Fibroblast of lung (primary cell): ENCODE results near the gene CD48. TPM values are rescaled to one million over a fixed set of nuclear protein-coding genes. Genes with fewer than 3 reads are reported as not detected.

Experiments
- DNase-seq, 2 donors: peaks; one replicate each; pipeline versions ENCODE4 v3.0.0 to v3.0.0-alpha.2; 2010; ENCODE audit warnings: low read depth in 2 of 2
- H2AFZ ChIP-seq: 2 replicates; pipeline ENCODE4 v1.5.1; 2012; ENCODE audit warnings: low read length, control low read depth, inconsistent platforms
- H3K27ac ChIP-seq: 2 replicates; pipeline ENCODE4 v1.5.1; 2011; ENCODE audit warnings: low read length, control low read depth; ENCODE audit not compliant: insufficient read depth
- H3K27me3 ChIP-seq: 2 replicates; pipeline ENCODE4 v1.5.1; 2011; ENCODE audit warnings: mild to moderate bottlenecking, low read length; ENCODE audit not compliant: control insufficient read depth, insufficient read depth
- H3K36me3 ChIP-seq: 2 replicates; pipeline ENCODE4 v1.5.1; 2011; ENCODE audit warnings: low read length; ENCODE audit not compliant: control insufficient read depth, insufficient read depth
- H3K4me1 ChIP-seq: 2 replicates; pipeline ENCODE4 v1.5.1; 2011; ENCODE audit warnings: low read length; ENCODE audit not compliant: control insufficient read depth, insufficient read depth; ENCODE audit errors: extremely low read depth
- H3K4me2 ChIP-seq: 2 replicates; pipeline ENCODE4 v1.5.1; 2011; ENCODE audit warnings: low read length, control low read depth; ENCODE audit not compliant: insufficient read depth; ENCODE audit errors: extremely low read depth
- H3K4me3 ChIP-seq, 4 experiments: fragments of 200-600 bp in 1 of 4; sonication (generic) in 1 of 4; replicated peaks in 1 of 4; 2 replicates each; pipeline ENCODE4 v1.5.1; 2011 to 2016; ENCODE audit warnings: low read length in 4 of 4, low read depth in 3 of 4, mild to moderate bottlenecking in 3 of 4, control low read depth in 2 of 4, inconsistent platforms in 1 of 4, mixed read lengths in 1 of 4; ENCODE audit not compliant: insufficient read depth in 1 of 4; ENCODE audit errors: control extremely low read depth in 1 of 4
- H3K79me2 ChIP-seq: 2 replicates; pipeline ENCODE4 v1.5.1; 2012; ENCODE audit warnings: mild to moderate bottlenecking, low read length, inconsistent platforms; ENCODE audit not compliant: control insufficient read depth, insufficient read depth
- H3K9ac ChIP-seq: 2 replicates; pipeline ENCODE4 v1.5.1; 2011; ENCODE audit warnings: mild to moderate bottlenecking, low read length, control low read depth; ENCODE audit not compliant: insufficient read depth
- H3K9me3 ChIP-seq: 2 replicates; pipeline ENCODE4 v1.5.1; 2012; ENCODE audit warnings: low read depth, low read length; ENCODE audit not compliant: control insufficient read depth, insufficient read depth
- H4K20me1 ChIP-seq: 2 replicates; pipeline ENCODE4 v1.5.1; 2011; ENCODE audit warnings: low read length; ENCODE audit not compliant: control insufficient read depth, insufficient read depth; ENCODE audit errors: extremely low read depth
- EZH2 ChIP-seq: IDR thresholded peaks from 2 replicates; pipeline ENCODE4 v1.5.1; 2012; ENCODE audit warnings: low read length, control low read depth, mild to moderate bottlenecking; ENCODE audit errors: missing control alignments
- polyA plus RNA-seq, 2 donors: library from polyadenylated mRNA; depleted of rRNA in 1 of 2; stranded (reverse) in 1 of 2; unstranded in 1 of 2; fragments of >200 nt; gene quantifications; 2 replicates each; pipeline ENCODE4 v1.2.1, GENCODE V29; 2011 to 2012; ENCODE audit warnings: missing spikeins in 1 of 2
- total RNA-seq: library from RNA; depleted of rRNA; stranded (reverse); fragments of >200 nt; gene quantifications from 2 replicates; pipeline ENCODE4 v1.2.1, GENCODE V29; 2014
- TF ChIP-seq, protein P1 (sequence below), 2 donors: IDR thresholded peaks in 1 of 2; conservative IDR thresholded peaks in 1 of 2; 1 replicate in 1 of 2; 2 replicates in 1 of 2; pipeline ENCODE4 v1.5.1; 2011 to 2012; ENCODE audit warnings: low read length in 2 of 2, control low read depth in 1 of 2, inconsistent platforms in 1 of 2, low read depth in 1 of 2, mild to moderate bottlenecking in 1 of 2

Gene CD48
- total and polyA plus RNA-seq, 2 donors (not counting 1 experiment from before 2014, with no cell fraction given): not detected

DNA sequence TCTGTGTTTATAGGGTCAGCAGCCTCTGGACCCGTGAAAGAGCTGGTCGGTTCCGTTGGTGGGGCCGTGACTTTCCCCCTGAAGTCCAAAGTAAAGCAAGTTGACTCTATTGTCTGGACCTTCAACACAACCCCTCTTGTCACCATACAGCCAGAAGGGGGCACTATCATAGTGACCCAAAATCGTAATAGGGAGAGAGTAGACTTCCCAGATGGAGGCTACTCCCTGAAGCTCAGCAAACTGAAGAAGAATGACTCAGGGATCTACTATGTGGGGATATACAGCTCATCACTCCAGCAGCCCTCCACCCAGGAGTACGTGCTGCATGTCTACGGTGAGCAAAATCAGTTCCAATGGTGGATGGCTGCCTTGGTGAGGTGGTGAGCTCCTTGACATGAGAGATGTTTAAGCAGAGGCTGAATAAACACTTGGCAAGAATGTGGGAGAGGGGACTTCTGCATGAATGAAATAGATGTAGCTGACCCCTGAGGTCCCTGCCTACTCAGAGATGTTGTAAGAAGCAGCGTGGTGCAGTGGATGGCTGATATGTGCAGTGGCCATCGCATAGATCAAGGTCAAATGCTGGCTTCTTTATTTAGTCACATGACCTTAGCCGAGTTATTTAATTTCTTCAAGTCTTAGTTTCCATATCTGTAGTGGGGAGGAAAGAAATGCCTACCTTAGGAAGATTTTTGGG is 36.7 kb upstream of the CD48 start:
- no peak overlapping the region for H3K9ac ChIP-seq
- H3K27me3 ChIP-seq: no peaks in the 10 kb centered on the region
- no peak overlapping the region for H3K4me3 ChIP-seq
- no peak overlapping the region for H3K4me2 ChIP-seq
- no peak overlapping the region for H2AFZ ChIP-seq
- H3K27ac ChIP-seq: no peak overlapping the region
- peak in 1 of 2 donors; percentile 25 for DNase-seq
- H3K9me3 ChIP-seq: no peaks in the 10 kb centered on the region
- no peak for TF ChIP-seq EZH2
- TF ChIP-seq, protein P1, sequence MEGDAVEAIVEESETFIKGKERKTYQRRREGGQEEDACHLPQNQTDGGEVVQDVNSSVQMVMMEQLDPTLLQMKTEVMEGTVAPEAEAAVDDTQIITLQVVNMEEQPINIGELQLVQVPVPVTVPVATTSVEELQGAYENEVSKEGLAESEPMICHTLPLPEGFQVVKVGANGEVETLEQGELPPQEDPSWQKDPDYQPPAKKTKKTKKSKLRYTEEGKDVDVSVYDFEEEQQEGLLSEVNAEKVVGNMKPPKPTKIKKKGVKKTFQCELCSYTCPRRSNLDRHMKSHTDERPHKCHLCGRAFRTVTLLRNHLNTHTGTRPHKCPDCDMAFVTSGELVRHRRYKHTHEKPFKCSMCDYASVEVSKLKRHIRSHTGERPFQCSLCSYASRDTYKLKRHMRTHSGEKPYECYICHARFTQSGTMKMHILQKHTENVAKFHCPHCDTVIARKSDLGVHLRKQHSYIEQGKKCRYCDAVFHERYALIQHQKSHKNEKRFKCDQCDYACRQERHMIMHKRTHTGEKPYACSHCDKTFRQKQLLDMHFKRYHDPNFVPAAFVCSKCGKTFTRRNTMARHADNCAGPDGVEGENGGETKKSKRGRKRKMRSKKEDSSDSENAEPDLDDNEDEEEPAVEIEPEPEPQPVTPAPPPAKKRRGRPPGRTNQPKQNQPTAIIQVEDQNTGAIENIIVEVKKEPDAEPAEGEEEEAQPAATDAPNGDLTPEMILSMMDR (conservative IDR thresholded peaks at IDR 0.05 in 1 of 2, IDR thresholded peaks at IDR 0.05 in 1 of 2; ENCODE audit: low read depth in 1 of 2, low read length in 2 of 2): no peak
- H4K20me1 ChIP-seq: no peaks in the 10 kb centered on the region
- no peaks in the 10 kb centered on the region for H3K79me2 ChIP-seq
- H3K4me1 ChIP-seq: no peaks in the 10 kb centered on the region
- H3K36me3 ChIP-seq: no peaks in the 10 kb centered on the region

- TF ChIP-seq, protein P1 (conservative IDR thresholded peaks at IDR 0.05 in 1 of 2, IDR thresholded peaks at IDR 0.05 in 1 of 2; ENCODE audit: low read depth in 1 of 2, low read length in 2 of 2): no peak
- no peak for TF ChIP-seq EZH2
- H4K20me1 ChIP-seq: no peaks in the 10 kb centered on the region
- H3K9me3 ChIP-seq: no peaks in the 10 kb centered on the region
- H3K27me3 ChIP-seq: no peaks in the 10 kb centered on the region
- no peaks in the 10 kb centered on the region for H3K79me2 ChIP-seq
- no peak for DNase-seq
- H3K4me2 ChIP-seq: no peak overlapping the region
- H3K36me3 ChIP-seq: no peaks in the 10 kb centered on the region
- H3K4me3 ChIP-seq: no peak overlapping the region
- H3K4me1 ChIP-seq: no peaks in the 10 kb centered on the region
- no peak overlapping the region for H2AFZ ChIP-seq
- H3K9ac ChIP-seq: no peak overlapping the region
- no peak overlapping the region for H3K27ac ChIP-seq
Observed at GRCh38 chr1:160747717-160748116, 36.1 kb upstream of the CD48 start.

DNA sequence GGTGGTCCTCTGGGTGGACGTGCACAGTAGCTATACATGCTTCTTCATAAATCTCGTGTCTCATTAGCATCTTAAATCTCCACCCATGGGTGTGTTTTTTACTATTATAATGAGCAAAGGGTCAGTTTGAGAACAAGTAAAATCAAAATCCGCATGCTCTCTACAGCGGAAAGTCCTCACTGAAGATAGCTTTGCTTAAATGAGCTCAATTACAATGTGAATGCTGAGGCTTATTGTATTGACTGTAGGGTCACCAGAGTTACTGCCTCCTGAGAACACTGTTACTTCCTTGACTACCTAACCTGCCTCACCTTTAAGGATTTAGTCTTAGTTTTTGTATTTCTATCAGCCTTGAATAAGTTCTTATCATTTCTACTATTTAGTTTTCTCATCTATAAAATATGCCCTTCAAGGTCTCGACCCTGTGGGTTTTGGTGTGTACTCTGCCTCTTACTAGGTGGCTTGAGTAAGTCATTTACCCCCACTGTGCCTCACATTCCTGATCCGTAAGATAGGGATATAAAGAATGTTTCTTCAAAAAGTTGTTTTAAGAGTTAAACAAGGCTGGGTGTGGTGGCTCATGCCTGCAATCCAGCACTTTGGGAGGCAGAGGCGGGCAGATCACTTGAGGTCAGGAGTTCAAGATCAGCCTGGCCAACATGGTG is 35.3 kb upstream of the CD48 start:
- no peaks in the 10 kb centered on the region for H3K4me1 ChIP-seq
- H3K4me3 ChIP-seq: no peak overlapping the region
- TF ChIP-seq, protein P1 (conservative IDR thresholded peaks at IDR 0.05 in 1 of 2, IDR thresholded peaks at IDR 0.05 in 1 of 2; ENCODE audit: low read depth in 1 of 2, low read length in 2 of 2): no peak
- no peaks in the 10 kb centered on the region for H3K79me2 ChIP-seq
- no peaks in the 10 kb centered on the region for H3K27me3 ChIP-seq
- no peak overlapping the region for H2AFZ ChIP-seq
- H3K9me3 ChIP-seq: no peaks in the 10 kb centered on the region
- no peak overlapping the region for H3K9ac ChIP-seq
- no peaks in the 10 kb centered on the region for H3K36me3 ChIP-seq
- no peak overlapping the region for H3K4me2 ChIP-seq
- H4K20me1 ChIP-seq: no peaks in the 10 kb centered on the region
- no peak for DNase-seq
- H3K27ac ChIP-seq: no peak overlapping the region
